GM18867 (cell line): ENCODE measurements around the gene ACSS3.

Source experiments
- ATAC-seq: cut with Tn5 transposase; IDR thresholded peaks from one replicate; pipeline ENCODE4 v1.9.1; 2021; ENCODE audit warnings: mild to moderate bottlenecking, moderate library complexity; ENCODE audit not compliant: unreplicated experiment

Gene ACSS3

GRCh38 chr12:81216739-81217138 lies 138.9 kb downstream of the ACSS3 start:
- ATAC-seq, result no peak

- no peak for ATAC-seq
Measured at GRCh38 chr12:81221681-81222080, 143.8 kb downstream of the ACSS3 start.

DNA sequence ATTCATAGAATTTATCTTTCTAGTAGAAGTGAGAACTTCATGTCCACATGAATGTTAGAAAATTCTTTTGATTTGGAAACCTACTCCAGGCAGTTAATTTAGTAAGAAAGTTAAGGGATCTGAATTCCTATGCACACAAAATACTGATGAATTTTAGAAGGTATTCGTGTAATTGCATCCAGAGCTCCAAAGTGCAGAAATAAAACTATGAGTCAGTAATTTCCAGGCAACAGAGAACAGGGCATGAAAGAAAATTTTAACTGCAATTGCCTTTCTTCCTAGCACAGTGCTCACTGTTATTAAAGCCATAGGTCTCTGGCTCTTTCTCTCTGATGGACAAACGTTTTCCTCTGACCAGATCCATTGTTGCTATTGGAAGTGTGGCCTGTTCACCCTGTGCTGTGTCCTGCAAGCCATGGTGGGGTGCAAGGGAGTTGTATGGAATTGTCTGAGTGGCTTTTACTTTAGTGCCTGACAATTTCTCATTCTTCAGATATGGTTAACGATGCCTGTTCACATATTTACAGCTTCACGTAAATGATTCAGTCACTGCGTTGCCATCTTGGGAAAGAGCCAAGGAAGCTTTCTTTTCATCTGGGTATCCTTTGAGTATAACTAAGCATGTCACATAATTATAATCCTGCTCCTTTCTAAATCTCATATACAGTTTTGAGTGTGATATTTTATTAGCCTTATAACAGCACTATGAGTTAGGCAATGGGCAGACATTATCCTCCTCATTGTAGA lies 145.1 kb downstream of the ACSS3 start:
- no peak for ATAC-seq

DNA sequence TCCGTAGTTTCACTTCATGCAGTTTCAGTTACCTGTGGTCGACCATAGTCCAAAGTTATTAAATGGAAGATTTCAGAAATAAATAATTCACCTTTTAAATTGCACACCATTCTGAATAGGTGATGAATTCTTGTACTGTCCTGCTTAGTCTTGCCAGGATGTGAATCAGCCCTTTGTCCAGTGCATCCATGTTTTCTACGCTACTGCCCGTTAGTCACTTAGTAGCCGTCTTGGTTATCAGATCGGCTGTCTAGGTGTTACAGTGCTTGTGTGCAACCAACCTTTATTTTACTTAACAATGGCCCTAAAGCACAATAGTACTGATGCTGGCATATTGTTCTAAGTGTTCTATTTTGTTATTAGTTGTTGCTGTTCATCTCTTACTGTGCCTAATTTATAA lies 146.7 kb downstream of the ACSS3 start:
- no peak for ATAC-seq

DNA sequence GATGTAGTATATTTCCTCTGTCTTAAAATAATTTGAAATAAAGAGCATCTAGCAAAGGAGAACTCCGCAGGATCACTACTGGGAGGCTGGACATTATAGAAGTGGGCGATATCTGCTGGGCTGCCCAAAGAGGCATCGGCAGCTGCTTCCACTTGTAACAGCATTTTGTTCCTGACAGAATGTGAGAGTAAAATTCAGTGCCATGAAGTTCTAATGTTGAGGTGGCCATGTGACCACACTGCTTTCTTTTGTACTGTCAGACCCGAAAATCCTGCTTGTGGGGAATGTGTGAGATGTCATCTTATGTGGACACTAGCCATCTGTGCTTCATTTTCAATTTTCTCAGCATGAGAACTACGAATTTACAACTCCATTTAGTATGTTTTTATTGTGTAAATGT lies 151.9 kb downstream of the ACSS3 start:
- ATAC-seq, result no peak

- no peak for ATAC-seq
Measured at GRCh38 chr12:81231574-81232368, 153.9 kb downstream of the ACSS3 start.

DNA sequence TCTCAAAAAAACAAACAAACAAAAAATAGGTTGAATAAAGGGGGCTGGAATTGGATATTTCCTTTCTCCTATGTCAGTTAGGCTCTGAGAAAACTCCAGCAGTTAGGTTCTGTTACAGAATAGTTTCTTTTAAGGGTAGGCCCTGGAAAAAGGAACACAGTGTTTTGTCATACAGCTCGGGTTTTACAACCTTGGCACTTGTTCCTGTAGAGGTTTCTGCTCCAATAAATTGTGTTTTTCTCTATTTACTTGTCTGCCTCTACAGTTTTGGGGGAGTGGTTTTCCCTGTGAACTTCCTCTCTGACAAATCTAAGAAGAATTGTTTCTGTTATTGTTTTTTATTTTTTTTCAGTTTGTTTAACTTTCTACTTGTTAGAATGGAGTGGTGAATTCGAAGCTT lies 167.6 kb downstream of the ACSS3 start:
- no peak for ATAC-seq

DNA sequence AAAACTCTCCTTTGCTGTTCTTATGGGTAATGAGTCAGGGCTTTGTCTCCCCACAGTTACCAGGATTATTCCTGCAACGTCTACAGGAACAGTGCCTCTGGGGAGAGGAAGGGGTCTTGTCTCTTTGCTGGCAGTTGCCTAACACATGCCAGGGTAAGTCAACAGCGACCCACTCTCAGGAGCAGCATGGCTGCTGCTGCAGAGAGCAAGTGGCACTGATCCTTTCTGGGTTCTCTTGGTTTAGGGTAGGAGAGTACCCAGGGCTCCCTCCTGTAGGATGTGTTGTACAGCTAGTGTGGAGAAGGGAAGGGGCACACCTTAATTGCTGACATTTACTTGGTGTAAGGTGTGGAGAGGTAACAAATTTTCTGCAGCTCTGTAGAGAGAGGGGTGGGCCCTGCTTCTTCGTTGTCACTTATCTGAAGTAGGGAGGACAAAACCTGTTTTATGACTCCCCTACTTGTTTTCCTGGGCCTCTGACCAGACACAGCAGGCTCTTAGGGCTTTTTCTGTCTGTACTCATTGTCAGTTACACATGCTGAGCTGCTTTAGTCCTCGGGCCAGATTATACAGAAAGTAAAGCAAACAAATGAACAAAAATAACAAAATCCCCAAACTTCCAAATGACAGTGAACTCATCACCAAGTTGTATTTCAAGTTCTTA lies 168.2 kb downstream of the ACSS3 start:
- no peak for ATAC-seq

- ATAC-seq, result no peak
Measured at GRCh38 chr12:81249976-81250375, 172.1 kb downstream of the ACSS3 start.

DNA sequence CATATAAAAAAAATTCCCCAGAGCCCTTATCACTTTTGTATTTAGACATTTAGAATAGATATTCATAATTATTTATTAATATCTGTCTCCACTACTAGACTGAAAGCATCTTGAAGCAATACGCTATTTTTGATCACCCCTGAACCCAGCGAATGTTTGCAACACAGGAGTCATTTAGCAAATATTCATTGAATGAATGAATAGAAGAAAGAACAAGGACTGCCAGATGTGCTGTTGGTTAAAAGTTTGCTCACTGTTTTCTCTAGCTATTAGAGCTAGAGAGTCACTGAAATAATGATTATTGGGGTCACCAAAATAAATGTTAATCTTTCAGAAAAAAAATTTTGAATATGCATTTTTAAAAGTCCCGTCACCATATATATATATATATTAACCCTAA lies 174.3 kb downstream of the ACSS3 start:
- ATAC-seq, result no peak

DNA sequence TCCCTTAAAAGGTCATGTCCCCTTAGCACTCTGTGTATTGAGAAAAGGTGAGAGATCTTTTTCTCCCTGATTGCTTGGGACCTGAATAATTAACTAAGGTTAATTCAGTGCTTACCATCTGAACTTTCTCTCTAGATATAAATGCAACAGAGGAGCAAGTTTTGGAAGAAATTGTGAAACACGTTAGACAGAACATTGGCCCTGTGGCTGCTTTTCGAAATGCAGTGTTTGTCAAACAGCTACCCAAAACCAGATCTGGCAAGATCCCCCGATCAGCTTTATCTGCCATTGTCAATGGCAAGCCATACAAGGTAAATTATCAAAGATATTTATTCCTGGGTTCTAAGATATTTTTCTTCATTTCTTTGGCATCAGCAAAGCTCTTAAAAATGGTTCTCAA lies 175.5 kb downstream of the ACSS3 start:
- no peak for ATAC-seq

DNA sequence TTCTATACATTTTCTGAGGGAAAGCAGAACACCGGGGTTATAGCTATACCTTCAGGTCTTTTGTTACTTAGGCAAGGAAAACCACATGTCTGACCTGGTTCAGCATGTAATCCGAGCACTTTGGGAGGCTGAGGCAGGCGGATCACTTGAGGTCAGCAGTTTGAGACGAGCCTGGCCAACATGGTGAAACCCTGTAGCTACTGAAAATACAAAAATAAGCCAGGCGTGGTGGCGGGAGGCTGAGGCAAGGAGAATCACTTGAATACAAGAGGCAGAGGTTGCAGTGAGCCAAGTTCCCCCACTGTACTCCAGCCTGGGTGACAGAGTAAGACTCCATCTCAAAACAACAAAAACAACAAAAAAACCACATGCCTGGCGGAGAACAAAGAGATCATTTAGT lies 177.6 kb downstream of the ACSS3 start:
- ATAC-seq, result no peak

DNA sequence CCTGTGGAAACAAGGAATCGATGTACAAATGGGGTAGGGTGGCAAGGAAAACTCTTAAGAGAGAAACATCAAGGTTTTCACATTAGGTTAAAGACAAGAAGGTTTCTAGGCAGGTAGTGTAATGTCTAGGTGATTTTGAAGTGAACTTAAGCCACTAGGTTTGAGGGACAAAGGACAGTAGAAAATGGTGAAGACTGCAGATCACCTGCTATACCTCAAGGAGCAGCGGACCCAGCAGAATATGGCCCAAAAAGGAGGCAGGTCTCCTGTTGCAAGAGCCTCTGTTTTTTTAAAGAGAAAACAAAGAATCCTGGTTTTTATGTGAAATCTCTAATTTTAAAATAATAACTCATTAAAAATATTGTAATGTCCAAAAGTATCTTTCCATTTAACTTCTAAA lies 178.1 kb downstream of the ACSS3 start:
- no peak for ATAC-seq

- ATAC-seq, result peak; percentile 56
Measured at GRCh38 chr12:81257947-81258551, 180.2 kb downstream of the ACSS3 start.

GRCh38 chr12:81259360-81259759 lies 181.5 kb downstream of the ACSS3 start:
- no peak for ATAC-seq

GRCh38 chr12:81261508-81262207 lies 183.8 kb downstream of the ACSS3 start:
- peak; percentile 40 for ATAC-seq

DNA sequence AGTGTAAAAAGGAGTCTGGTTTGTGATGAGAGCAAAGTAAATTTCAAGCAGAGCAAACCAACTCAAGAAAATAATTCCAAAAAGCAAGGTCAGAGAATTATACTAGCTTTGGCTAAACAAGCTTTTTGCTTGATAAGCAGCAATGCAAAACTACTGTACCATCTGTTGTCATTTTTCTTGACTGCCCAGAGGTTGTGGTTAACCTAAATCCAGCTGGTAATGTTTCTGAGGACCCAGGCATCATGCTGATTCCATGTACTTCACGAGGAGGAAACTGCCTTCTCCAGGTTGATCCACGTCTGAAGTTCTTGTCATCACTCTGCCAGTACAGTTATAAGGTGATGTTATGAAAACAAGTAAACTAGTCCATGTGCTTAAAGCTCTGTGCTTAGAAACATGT lies 185.2 kb downstream of the ACSS3 start:
- no peak for ATAC-seq

- ATAC-seq, result no peak
Measured at GRCh38 chr12:81270385-81270784, 192.5 kb downstream of the ACSS3 start.

DNA sequence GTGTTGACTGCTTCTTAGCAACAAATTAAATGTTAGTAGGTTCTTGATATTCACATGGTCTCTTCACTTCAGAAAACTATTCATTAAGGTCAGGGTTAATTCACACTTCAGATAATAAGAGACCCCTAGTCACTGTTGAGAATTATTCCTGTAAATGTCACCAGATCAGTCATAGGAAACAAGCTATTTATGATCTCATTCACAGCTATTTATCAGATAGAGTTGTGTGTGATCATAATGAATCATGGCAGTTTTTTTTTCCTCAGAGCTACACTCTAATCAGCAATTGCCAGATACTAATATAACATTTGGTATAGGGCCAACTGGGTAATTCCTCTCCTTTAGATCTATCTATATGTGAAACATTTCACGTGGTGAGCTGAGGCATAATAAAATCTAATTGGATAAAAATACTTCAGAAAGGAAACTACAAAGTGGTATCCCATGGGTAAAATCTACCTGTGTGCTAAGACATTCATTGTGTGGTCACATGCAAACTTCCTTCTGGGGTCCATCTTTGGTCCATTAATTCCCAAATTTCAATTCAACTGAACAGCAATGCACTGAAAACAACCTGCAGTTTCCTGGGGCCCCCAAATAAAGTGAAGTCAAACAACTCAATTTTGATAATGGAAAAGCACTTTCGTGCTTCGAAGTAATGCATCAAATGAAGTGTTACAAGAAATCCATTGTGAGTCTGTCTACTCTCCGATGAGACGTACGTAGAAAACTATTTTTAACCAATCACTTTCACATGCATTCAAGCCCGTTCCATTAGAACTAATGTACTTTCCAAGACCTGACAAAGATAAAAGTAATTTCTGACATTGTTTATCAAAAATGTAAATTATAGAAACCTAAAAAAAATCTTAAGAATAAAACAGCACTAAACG lies 197.0 kb downstream of the ACSS3 start:
- no peak for ATAC-seq

- no peak for ATAC-seq
Measured at GRCh38 chr12:81284137-81284536, 206.3 kb downstream of the ACSS3 start.
